Esophagus (tissue), 2 donors: Measurements from ENCODE around the gene PUS1. TPM values are rescaled to one million over a fixed set of nuclear protein-coding genes. Genes with fewer than 3 reads are reported as not detected.
"Not testable (repeated sequence)": the region's sequence is repeated elsewhere in the genome, so short reads cannot be mapped to it uniquely, and the experiment has no call there.

ENCODE experiments used
- H3K27ac ChIP-seq, 2 donors: one replicate each; pipeline ENCODE4 v1.5.1; 2013; ENCODE audit warnings: low read depth in 2 of 2, mild to moderate bottlenecking in 2 of 2, inconsistent platforms in 1 of 2, low read length in 1 of 2, moderate library complexity in 1 of 2
- H3K27me3 ChIP-seq, 2 donors: one replicate each; pipeline ENCODE4 v1.6.1; 2013; ENCODE audit warnings: low read length in 2 of 2, control low read depth in 1 of 2, mild to moderate bottlenecking in 1 of 2; ENCODE audit not compliant: insufficient read depth in 2 of 2, control insufficient read depth in 1 of 2
- H3K36me3 ChIP-seq, 2 donors: one replicate each; pipeline ENCODE4 v1.6.1; 2013; ENCODE audit warnings: low read length in 1 of 2; ENCODE audit not compliant: control insufficient read depth in 2 of 2, insufficient read depth in 2 of 2
- H3K4me1 ChIP-seq, 2 donors: one replicate each; pipeline ENCODE4 v1.6.1; 2013; ENCODE audit warnings: low read length in 1 of 2; ENCODE audit not compliant: control insufficient read depth in 2 of 2, insufficient read depth in 2 of 2
- H3K4me3 ChIP-seq, 2 donors: one replicate each; pipeline ENCODE4 v1.5.1; 2013; ENCODE audit warnings: low read length in 2 of 2, mild to moderate bottlenecking in 2 of 2, low read depth in 1 of 2, moderate library complexity in 1 of 2
- H3K9me3 ChIP-seq, 2 donors: one replicate each; pipeline ENCODE4 v1.6.1; 2013; ENCODE audit warnings: mild to moderate bottlenecking in 2 of 2, low read depth in 1 of 2, low read length in 1 of 2, moderate library complexity in 1 of 2; ENCODE audit not compliant: control insufficient read depth in 2 of 2, insufficient read depth in 1 of 2
- WGBS, 2 donors: extraction: QIAGEN DNeasy Blood & Tissue Kit; methylation state at CpG; one replicate each; pipeline ENCODE4 v1.1.7; 2013; 5-methylcytosine and 5-hydroxymethylcytosine counted together
- polyA plus RNA-seq, 2 donors: library from polyadenylated mRNA; stranded (reverse); fragments of 200-250 nt; gene quantifications; one replicate each; pipeline ENCODE4 v1.2.3, GENCODE V29; 2013
- donor health status: healthy with polysubstance abuse.
- donor health status: Bipolar disorder and iron deficiency.

The PUS1 gene
- polyA plus RNA-seq = 10 to 100 TPM; 27.5 to 28.7 TPM

GRCh38 chr12:131928711-131929580 lies at the start of gene PUS1:
TSS of gene PUS1 (plus strand) at chr12:131929276. CDS start at chr12:131929723, 447 bp downstream.
- Histone ChIP-seq H3K36me3 (peaks cover 6 to 17% of the 10 kb centered on the region in 2 donors), H3K4me1 (peaks cover 4 to 6% of the 10 kb centered on the region in 2 donors), H3K9me3 (no peaks in the 10 kb centered on the region), H3K27me3 (no peaks in the 10 kb centered on the region), H3K27ac (peak within 1 kb of the TSS; percentile 36 to 82), H3K4me3 (peak within 1 kb of the TSS; percentile 76 to 89)
- WGBS, 2 donors = 1% methylated on average over 57 to 84 of the region's 84 CpGs

- peaks cover 0 to 3% of the 10 kb centered on the region in 2 donors for H3K4me1 ChIP-seq
- no peak overlapping the region for H3K27ac ChIP-seq
- WGBS, 2 donors = 72 to 80% methylated on average over 16 of the region's 16 CpGs
- H3K27me3 ChIP-seq = no peaks in the 10 kb centered on the region
- no peak overlapping the region for H3K4me3 ChIP-seq
- H3K36me3 ChIP-seq = no peaks in the 10 kb centered on the region
- H3K9me3 ChIP-seq = no peaks in the 10 kb centered on the region
These were observed 46.1 kb upstream of the PUS1 start for GRCh38 chr12:131882804-131883520.

GRCh38 chr12:131883521-131883900 lies 45.6 kb upstream of the PUS1 start:
- Histone ChIP-seq H3K4me1 (peaks cover 0 to 3% of the 10 kb centered on the region in 2 donors), H3K4me3 (no peak overlapping the region), H3K36me3 (no peaks in the 10 kb centered on the region), H3K27ac (no peak overlapping the region), H3K9me3 (no peaks in the 10 kb centered on the region), H3K27me3 (no peaks in the 10 kb centered on the region)
- 69 to 77% methylated on average over 4 of the region's 4 CpGs for WGBS, 2 donors

- not testable (repeated sequence) for H3K4me1 ChIP-seq, H3K27me3 ChIP-seq, H3K27ac ChIP-seq, H3K4me3 ChIP-seq, H3K36me3 ChIP-seq, H3K9me3 ChIP-seq
- WGBS, 2 donors = 83 to 85% methylated on average over 8 of the region's 8 CpGs
These were observed 44.0 kb upstream of the PUS1 start for GRCh38 chr12:131885076-131885475.

- no peaks in the 10 kb centered on the region for H3K9me3 ChIP-seq
- no peaks in the 10 kb centered on the region for H3K27me3 ChIP-seq
- 86 to 96% methylated on average over 7 of the region's 7 CpGs for WGBS, 2 donors
- no peaks in the 10 kb centered on the region for H3K36me3 ChIP-seq
- no peak overlapping the region for H3K27ac ChIP-seq
- no peak overlapping the region for H3K4me3 ChIP-seq
- H3K4me1 ChIP-seq = peaks cover 0 to 3% of the 10 kb centered on the region in 2 donors
These were observed 43.5 kb upstream of the PUS1 start for GRCh38 chr12:131885543-131886057.

GRCh38 chr12:131891722-131892121 lies 37.4 kb upstream of the PUS1 start:
- H3K27ac ChIP-seq, H3K4me1 ChIP-seq, H3K4me3 ChIP-seq, H3K36me3 ChIP-seq, H3K27me3 ChIP-seq, H3K9me3 ChIP-seq: not testable (repeated sequence)
- 85 to 87% methylated on average over 8 of the region's 8 CpGs for WGBS, 2 donors

- Histone ChIP-seq H3K4me1 (peaks cover 4 to 8% of the 10 kb centered on the region in 2 donors), H3K27ac (no peak overlapping the region), H3K4me3 (no peak overlapping the region), H3K36me3 (peaks cover 0 to 5% of the 10 kb centered on the region in 2 donors), H3K9me3 (no peaks in the 10 kb centered on the region), H3K27me3 (no peaks in the 10 kb centered on the region)
- WGBS, 2 donors = 71 to 76% methylated on average over 26 of the region's 26 CpGs
These were observed 36.1 kb upstream of the PUS1 start for GRCh38 chr12:131892711-131893604.

- WGBS, 2 donors = 31 to 32% methylated on average over 17 to 19 of the region's 19 CpGs
- H3K4me3 ChIP-seq = peak overlapping the region in 1 of 2 donors; percentile 57
These were observed 35.3 kb upstream of the PUS1 start for GRCh38 chr12:131893605-131894312.

More at GRCh38 chr12:131893605-131894312, 35.3 kb upstream of the PUS1 start:
- H3K27ac ChIP-seq = no peak overlapping the region
- H3K4me1 ChIP-seq = peaks cover 4 to 8% of the 10 kb centered on the region in 2 donors
- peaks cover 0 to 7% of the 10 kb centered on the region in 2 donors for H3K36me3 ChIP-seq
- H3K9me3 ChIP-seq = no peaks in the 10 kb centered on the region
- no peaks in the 10 kb centered on the region for H3K27me3 ChIP-seq
